Heart left ventricle (tissue), 13 donors: ENCODE data around the gene MSMP.

Experiments
- CTCF ChIP-seq, 12 donors: fragments of 200-600 bp; sonication (generic) in 4 of 12; IDR thresholded peaks; one replicate each; pipeline versions ENCODE4 v1.5.0 to v1.8.0; 2018 to 2022; ENCODE audit warnings: antibody characterized with exemption in 12 of 12, mild to moderate bottlenecking in 5 of 12
- POLR2A ChIP-seq, 2 donors: fragments of 450-650 bp; IDR thresholded peaks; one replicate each; pipeline ENCODE4 v1.6.1; 2017; ENCODE audit warnings: antibody characterized with exemption in 2 of 2, mild to moderate bottlenecking in 2 of 2, moderate library complexity in 2 of 2
- donor health status: ischemic (EF 13 %, LVEDD 7.1; RV severe dilation, severe dysfunction).
- donor health status: DM: no; HTN: yes; CAD: no.
- donor health status: DM: no; HTN: no; CAD: no.
- donor health status: ischemic (EF 25% LVEDD 6.9; RV normal size, moderate dysfunction).
- donor health status: ischemic (EF 25% LVEDD 5.7; RV mildly dilated, moderate dysfunction).
- donor health status: ischemic (EF 35%, LVEDD 5.7; RV mildly dilated, moderate dysfunction).
- donor health status: nonischemic (EF 11% LVEDD 7.7; RV severe dilation, severe dysfunction).
- donor health status: DM: yes; HTN: yes; CAD: no.
- donor health status: PGD.
- donor health status: ischemic (EF 29% LVEDD 5.4; RV normal size, mild dysfunction).
- donor health status: nonischemic (EF 23%, LVEDD 6.1; RV moderate dilation, normal function).

- TF ChIP-seq CTCF (IDR thresholded peaks at IDR 0.05), result no peak
- TF ChIP-seq POLR2A (IDR thresholded peaks at IDR 0.05), result no peak
Observed at GRCh38 chr9:35757892-35758275, 3.8 kb upstream of the MSMP start.
